ENCODE results near the gene PARD3. TPM values are rescaled to one million over a fixed set of nuclear protein-coding genes. Genes with fewer than 3 reads are reported as not detected.

Gene PARD3
- total RNA-seq, 1 experiment from 2014 or later, result 57.4 TPM

GRCh38 chr10:34079702-34080484, 735.2 kb downstream of the PARD3 start:
- Histone ChIP-seq H3K4me1 (replicated peaks; ENCODE audit: insufficient read depth) (no peaks in the 10 kb centered on the region), H3K79me2 (ENCODE audit: low read depth) (no peaks in the 10 kb centered on the region), H2AFZ (no peak overlapping the region), H3K4me3 (no peak overlapping the region), H3K9me2 (ENCODE audit: insufficient read depth) (no peaks in the 10 kb centered on the region), H3K9me3 (ENCODE audit: insufficient read depth, low read depth) (peaks cover 4% of the 10 kb centered on the region; the same call in 1 of the 2 replicates), H3K27ac (no peak overlapping the region), H3K4me2 (no peak overlapping the region), H3K27me3 (ENCODE audit: insufficient read depth, low read depth) (no peaks in the 10 kb centered on the region), H4K20me1 (ENCODE audit: insufficient read depth) (no peaks in the 10 kb centered on the region), H3K36me3 (ENCODE audit: low read depth) (no peaks in the 10 kb centered on the region), H3F3A (ENCODE audit: insufficient read depth, low read depth) (no peaks in the 10 kb centered on the region)
- ChIA-PET POLR2A (ENCODE audit: unreplicated experiment) (no interaction called here), CTCF (no interaction called here)
- BruUV-seq (replicated peaks), result no TSS peak
- intact Hi-C loops (cut with micrococcal nuclease; ENCODE audit: unreplicated experiment), result no loop called here
- no peak for DNase-seq
- TF ChIP-seq EZH2 (IDR thresholded peaks at IDR 0.05; ENCODE audit: low read depth) (no peak), CTCF (conservative IDR thresholded peaks at IDR 0.05) (no peak)

- no TSS peak for BruUV-seq (replicated peaks)
- Histone ChIP-seq H3F3A (ENCODE audit: insufficient read depth, low read depth) (no peaks in the 10 kb centered on the region), H3K4me3 (no peak overlapping the region), H3K9me3 (ENCODE audit: insufficient read depth, low read depth) (peaks cover 4% of the 10 kb centered on the region; the same call in 1 of the 2 replicates), H4K20me1 (ENCODE audit: insufficient read depth) (no peaks in the 10 kb centered on the region), H3K27me3 (ENCODE audit: insufficient read depth, low read depth) (no peaks in the 10 kb centered on the region), H3K79me2 (ENCODE audit: low read depth) (no peaks in the 10 kb centered on the region), H3K4me2 (no peak overlapping the region), H2AFZ (no peak overlapping the region), H3K9me2 (ENCODE audit: insufficient read depth) (no peaks in the 10 kb centered on the region), H3K4me1 (replicated peaks; ENCODE audit: insufficient read depth) (no peaks in the 10 kb centered on the region), H3K36me3 (ENCODE audit: low read depth) (no peaks in the 10 kb centered on the region), H3K27ac (no peak overlapping the region)
- no peak for TF ChIP-seq EZH2 (IDR thresholded peaks at IDR 0.05; ENCODE audit: low read depth)
- no peak for TF ChIP-seq CTCF (conservative IDR thresholded peaks at IDR 0.05)
- ChIA-PET POLR2A (ENCODE audit: unreplicated experiment) (no interaction called here), CTCF (no interaction called here)
- intact Hi-C loops (cut with micrococcal nuclease; ENCODE audit: unreplicated experiment), result no loop called here
- no peak for DNase-seq
Measured at GRCh38 chr10:34078745-34079470, 736.2 kb downstream of the PARD3 start.

GRCh38 chr10:34078017-34078744, 736.9 kb downstream of the PARD3 start:
- TF ChIP-seq CTCF (conservative IDR thresholded peaks at IDR 0.05) (no peak; the same call in 1 of the 2 replicates), EZH2 (IDR thresholded peaks at IDR 0.05; ENCODE audit: low read depth) (no peak)
- no peaks in the 10 kb centered on the region for H3K79me2 ChIP-seq (ENCODE audit: low read depth)
- ChIA-PET POLR2A (ENCODE audit: unreplicated experiment) (no interaction called here), CTCF (no interaction called here)
- H3K27ac ChIP-seq, result no peak overlapping the region
- H3F3A ChIP-seq (ENCODE audit: insufficient read depth, low read depth), result no peaks in the 10 kb centered on the region
- no peak for DNase-seq
- no TSS peak for BruUV-seq (replicated peaks)
- H3K9me2 ChIP-seq (ENCODE audit: insufficient read depth), result no peaks in the 10 kb centered on the region
- no peaks in the 10 kb centered on the region for H4K20me1 ChIP-seq (ENCODE audit: insufficient read depth)
- no peak overlapping the region for H2AFZ ChIP-seq
- intact Hi-C loops (cut with micrococcal nuclease; ENCODE audit: unreplicated experiment), result no loop called here
- H3K4me2 ChIP-seq, result no peak overlapping the region
- no peak overlapping the region for H3K4me3 ChIP-seq
- no peaks in the 10 kb centered on the region for H3K4me1 ChIP-seq (replicated peaks; ENCODE audit: insufficient read depth)
- H3K27me3 ChIP-seq (ENCODE audit: insufficient read depth, low read depth), result no peaks in the 10 kb centered on the region
- H3K9me3 ChIP-seq (ENCODE audit: insufficient read depth, low read depth), result 0 out of 2 replicates have a peak, but pooled peaks cover 4% of the 10 kb centered on the region
- no peaks in the 10 kb centered on the region for H3K36me3 ChIP-seq (ENCODE audit: low read depth)
